Stomach (tissue), 9 donors: Measurements from ENCODE around the gene ST6GALNAC3. TPM values are rescaled to one million over a fixed set of nuclear protein-coding genes. Genes with fewer than 3 reads are reported as not detected.

ENCODE experiments used
- DNase-seq, 2 donors: peaks; one replicate each; pipeline versions ENCODE4 v3.0.0 to v3.0.0-alpha.2; 2013 to 2019
- H3K27ac ChIP-seq, 5 donors: fragments of 200-600 bp in 4 of 5; sonication (generic) in 4 of 5; one replicate each; pipeline ENCODE4 v1.5.1; 2013 to 2019; ENCODE audit warnings: mild to moderate bottlenecking in 1 of 5, moderate library complexity in 1 of 5
- H3K27me3 ChIP-seq, 3 donors: fragments of 200-600 bp; sonication (generic); one replicate each; pipeline ENCODE4 v1.5.1; 2017 to 2019; ENCODE audit warnings: mixed run types in 1 of 3
- H3K36me3 ChIP-seq, 4 donors: fragments of 200-600 bp; sonication (generic); 1 replicate in 3 of 4; 2 replicates in 1 of 4; pipeline ENCODE4 v1.5.1; 2016 to 2019
- H3K4me1 ChIP-seq, 4 donors: fragments of 200-600 bp; sonication (generic); one replicate each; pipeline ENCODE4 v1.5.1; 2016 to 2019
- H3K4me3 ChIP-seq, 4 donors: fragments of 200-600 bp; sonication (generic) in 3 of 4; one replicate each; pipeline ENCODE4 v1.5.1; 2016 to 2019; ENCODE audit warnings: mild to moderate bottlenecking in 1 of 4
- H3K9me3 ChIP-seq, 4 donors: fragments of 200-600 bp; sonication (generic); one replicate each; pipeline ENCODE4 v1.5.1; 2016 to 2019
- CTCF ChIP-seq, 7 experiments: fragments of 450-650 bp in 4 of 7; fragments of 200-600 bp in 3 of 7; sonication (generic) in 3 of 7; IDR thresholded peaks; one replicate each; pipeline ENCODE4 v1.5.1; 2016 to 2019; ENCODE audit warnings: antibody characterized with exemption in 7 of 7, control low read depth in 2 of 7, mild to moderate bottlenecking in 1 of 7
- EP300 ChIP-seq: sonication (generic); formaldehyde crosslinking; IDR thresholded peaks from one replicate; pipeline ENCODE4 v1.6.1; 2017; ENCODE audit warnings: antibody characterized with exemption
- POLR2A ChIP-seq, 4 donors: fragments of 450-650 bp; IDR thresholded peaks; one replicate each; pipeline ENCODE4 v1.6.1; 2016; ENCODE audit warnings: antibody characterized with exemption in 4 of 4, control low read depth in 2 of 4, mild to moderate bottlenecking in 1 of 4, moderate library complexity in 1 of 4
- POLR2AphosphoS5 ChIP-seq, 3 donors: sonication (generic); formaldehyde crosslinking; IDR thresholded peaks; one replicate each; pipeline ENCODE4 v1.6.1; 2016; ENCODE audit warnings: antibody characterized with exemption in 3 of 3
- WGBS, 5 donors: extraction: QIAGEN DNeasy Blood & Tissue Kit in 3 of 5; methylation state at CpG; one replicate each; pipeline versions ENCODE4 v1.1.5 to v1.1.7; 2013 to 2018; 5-methylcytosine and 5-hydroxymethylcytosine counted together
- intact Hi-C: fragments of 100-400 bp; cut with DNase I; formaldehyde crosslinking; loops from one replicate; pipeline ENCODE4 v1.15.1; 2023; ENCODE audit warnings: low total_unique reads
- polyA plus RNA-seq, 3 donors: library from polyadenylated mRNA; stranded (reverse); fragments of 200-250 nt; gene quantifications; one replicate each; pipeline ENCODE4 v1.2.3, GENCODE V29; 2013
- total RNA-seq, 5 donors: library from RNA; depleted of rRNA; stranded (reverse); fragments of >200 nt; gene quantifications; one replicate each; pipeline versions ENCODE4 v1.1.0 to v1.2.3, GENCODE V29; 2014 to 2016
- donor health status: healthy with polysubstance abuse.
- donor health status: Bipolar disorder and iron deficiency.
- donor health status: healthy.

The ST6GALNAC3 gene
- total and polyA plus RNA-seq, 8 donors, result under 0.01 to 21.7 (median 1.2) TPM; not detected in 1

GRCh38 chr1:76156987-76157386 lies 82.4 kb downstream of the ST6GALNAC3 start:
- Histone ChIP-seq H3K4me1 (peaks cover 0 to 12% (median 9%) of the 10 kb centered on the region in 4 donors), H3K36me3 (no peaks in the 10 kb centered on the region), H3K27me3 (no peaks in the 10 kb centered on the region), H3K4me3 (no peak overlapping the region), H3K27ac (no peak overlapping the region), H3K9me3 (no peaks in the 10 kb centered on the region)
- TF ChIP-seq CTCF (IDR thresholded peaks at IDR 0.05) (no peak), EP300 (no peak), POLR2A (IDR thresholded peaks at IDR 0.05) (no peak), POLR2AphosphoS5 (IDR thresholded peaks at IDR 0.05) (no peak)
- intact Hi-C loops, result no loop called here
- DNase-seq, result no peak
- 69 to 85% (median 80%) methylated on average over 4 of the region's 4 CpGs for WGBS, 5 donors

GRCh38 chr1:76158126-76158525 lies 83.6 kb downstream of the ST6GALNAC3 start:
- Histone ChIP-seq H3K27me3 (no peaks in the 10 kb centered on the region), H3K4me1 (peaks cover 0 to 12% (median 9%) of the 10 kb centered on the region in 4 donors), H3K36me3 (no peaks in the 10 kb centered on the region), H3K9me3 (no peaks in the 10 kb centered on the region), H3K27ac (no peak overlapping the region), H3K4me3 (no peak overlapping the region)
- TF ChIP-seq EP300 (no peak), POLR2AphosphoS5 (IDR thresholded peaks at IDR 0.05) (no peak), CTCF (IDR thresholded peaks at IDR 0.05) (no peak), POLR2A (IDR thresholded peaks at IDR 0.05) (no peak)
- 75 to 93% (median 87%) methylated on average over 4 of the region's 4 CpGs for WGBS, 5 donors
- intact Hi-C loops, result no loop called here
- no peak for DNase-seq

- Histone ChIP-seq H3K27me3 (no peaks in the 10 kb centered on the region), H3K36me3 (no peaks in the 10 kb centered on the region), H3K9me3 (no peaks in the 10 kb centered on the region), H3K27ac (no peak overlapping the region), H3K4me3 (no peak overlapping the region), H3K4me1 (peaks cover 0 to 2% (median under 1%) of the 10 kb centered on the region in 4 donors)
- intact Hi-C loops, result no loop called here
- TF ChIP-seq POLR2AphosphoS5 (IDR thresholded peaks at IDR 0.05) (no peak), POLR2A (IDR thresholded peaks at IDR 0.05) (no peak), CTCF (IDR thresholded peaks at IDR 0.05) (no peak), EP300 (no peak)
- DNase-seq, result no peak
- 89 to 92% (median 91%) methylated on average over 4 of the region's 4 CpGs for WGBS, 5 donors
Measured at GRCh38 chr1:76160225-76160624, 85.7 kb downstream of the ST6GALNAC3 start.

GRCh38 chr1:76161451-76161850 lies 86.9 kb downstream of the ST6GALNAC3 start:
- H3K27me3 ChIP-seq, result no peaks in the 10 kb centered on the region
- no peaks in the 10 kb centered on the region for H3K9me3 ChIP-seq
- TF ChIP-seq EP300 (no peak), CTCF (IDR thresholded peaks at IDR 0.05) (no peak), POLR2AphosphoS5 (IDR thresholded peaks at IDR 0.05) (no peak), POLR2A (IDR thresholded peaks at IDR 0.05) (no peak)
- no peaks in the 10 kb centered on the region for H3K36me3 ChIP-seq
- H3K27ac ChIP-seq, result no peak overlapping the region
- DNase-seq, result no peak
- H3K4me1 ChIP-seq, result no peaks in the 10 kb centered on the region
- 92 to 96% (median 95%) methylated on average over 2 of the region's 2 CpGs for WGBS, 5 donors
- intact Hi-C loops, result no loop called here
- H3K4me3 ChIP-seq, result no peak overlapping the region
